ENCODE results near the gene TFG.
"Not testable (repeated sequence)": the region's sequence is repeated elsewhere in the genome, so short reads cannot be mapped to it uniquely, and the experiment has no call there.

The TFG gene

GRCh38 chr3:100708989-100709841 lies at the start of gene TFG:
Gene TFG (plus strand): TSS chr3:100709494. CDS start chr3:100713686, 4,192 bp downstream.
- DNase-seq = peak; percentile 95

- DNase-seq = not testable (repeated sequence)
Observed at GRCh38 chr3:100661294-100661693, 48.0 kb upstream of the TFG start.

GRCh38 chr3:100662113-100662823 lies 47.0 kb upstream of the TFG start:
- DNase-seq = no peak

DNA sequence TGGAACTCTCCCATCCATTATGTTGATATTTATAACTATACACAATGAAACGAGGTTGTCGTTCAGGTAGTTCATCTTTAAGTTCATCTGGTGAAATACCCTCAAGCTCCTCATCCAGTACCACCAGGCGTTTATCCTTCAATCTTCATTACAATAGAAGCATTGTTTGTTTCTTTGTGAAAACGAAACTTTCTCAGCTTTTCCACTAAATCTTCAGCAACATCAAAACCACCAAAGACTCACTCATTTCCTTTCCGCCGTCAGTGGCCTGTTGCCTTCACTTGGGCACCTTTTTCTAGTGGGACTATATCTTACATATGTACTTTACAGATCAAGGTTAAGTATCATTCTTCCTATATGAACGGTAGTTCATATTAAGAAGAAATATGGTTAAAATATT lies 44.1 kb upstream of the TFG start:
- peak; percentile 10 for DNase-seq

DNA sequence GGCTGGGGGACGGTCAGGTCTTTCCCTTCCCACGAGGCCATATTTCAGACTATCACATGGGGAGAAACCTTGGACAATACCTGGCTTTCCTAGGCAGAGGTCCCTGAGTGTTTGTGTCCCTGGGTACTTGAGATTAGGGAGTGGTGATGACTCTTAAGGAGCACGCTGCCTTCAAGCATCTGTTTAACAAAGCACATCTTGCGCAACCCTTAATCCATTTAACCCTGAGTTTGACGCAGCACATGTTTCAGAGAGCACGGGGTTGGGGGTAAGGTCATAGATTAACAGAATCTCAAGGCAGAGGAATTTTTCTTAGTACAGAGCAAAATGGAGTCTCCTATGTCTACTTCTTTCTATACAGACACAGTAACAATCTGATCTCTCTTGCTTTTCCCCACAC lies 42.6 kb upstream of the TFG start:
- not testable (repeated sequence) for DNase-seq

DNA sequence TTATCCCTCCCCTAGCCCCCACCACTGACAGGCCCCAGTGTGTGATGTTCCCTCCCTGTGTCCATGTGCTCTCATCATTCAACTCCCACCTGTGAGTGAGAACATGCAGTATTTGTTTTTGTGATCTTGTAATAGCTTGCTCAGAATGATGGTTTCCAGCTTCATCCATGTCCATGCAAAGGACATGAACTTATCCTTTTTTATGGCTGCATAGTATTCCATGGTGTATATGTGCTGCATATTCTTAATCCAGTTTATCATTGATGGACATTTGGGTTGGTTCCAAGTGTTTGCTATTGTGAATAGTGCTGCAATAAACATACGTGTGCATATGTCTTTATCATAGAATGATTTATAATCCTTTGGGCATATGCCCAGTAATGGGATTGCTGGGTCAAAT lies 42.0 kb upstream of the TFG start:
- not testable (repeated sequence) for DNase-seq

DNA sequence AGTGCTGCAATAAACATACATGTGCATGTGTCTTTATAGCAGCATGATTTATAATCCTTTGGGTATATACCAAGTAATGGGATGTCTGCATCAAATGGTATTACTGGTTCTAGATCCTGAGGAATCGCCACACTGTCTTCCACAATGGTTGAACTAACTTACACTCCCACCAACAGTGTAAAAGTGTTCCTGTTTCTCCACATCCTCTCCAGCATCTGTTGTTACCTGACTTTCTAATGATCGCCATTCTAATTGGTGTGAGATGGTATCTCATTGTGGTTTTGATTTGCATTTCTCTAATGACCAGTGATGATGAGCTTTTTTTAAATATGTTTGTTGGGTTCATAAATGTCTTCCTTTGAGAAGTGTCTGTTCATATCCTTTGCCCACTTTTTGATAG lies 38.3 kb upstream of the TFG start:
- not testable (repeated sequence) for DNase-seq

GRCh38 chr3:100681496-100681895 lies 27.8 kb upstream of the TFG start:
- DNase-seq = no peak

GRCh38 chr3:100682056-100682853 lies 27.0 kb upstream of the TFG start:
- DNase-seq = no peak

GRCh38 chr3:100682854-100683760 lies 26.2 kb upstream of the TFG start:
- no peak for DNase-seq

GRCh38 chr3:100693225-100693624 lies 16.1 kb upstream of the TFG start:
- no peak for DNase-seq

DNA sequence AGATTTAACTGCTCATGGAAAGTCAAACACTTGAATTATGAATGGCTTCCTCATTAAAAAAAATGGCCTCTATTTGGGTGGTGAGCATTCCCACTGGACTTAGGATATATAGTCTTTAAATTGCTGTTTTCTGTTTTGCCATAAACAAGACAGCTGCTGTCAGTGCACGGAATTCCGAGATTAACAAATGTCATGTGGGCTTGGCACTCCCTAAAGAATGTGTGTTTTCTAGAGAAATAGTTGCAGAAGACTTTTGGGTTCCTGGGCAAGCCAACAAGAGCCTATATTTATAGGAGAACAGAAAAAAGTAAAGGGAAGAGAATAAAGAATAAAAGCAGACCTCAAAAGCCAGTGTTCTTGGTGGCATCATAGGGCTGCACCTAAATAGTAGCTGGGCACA lies 13.6 kb upstream of the TFG start:
- DNase-seq = no peak

DNA sequence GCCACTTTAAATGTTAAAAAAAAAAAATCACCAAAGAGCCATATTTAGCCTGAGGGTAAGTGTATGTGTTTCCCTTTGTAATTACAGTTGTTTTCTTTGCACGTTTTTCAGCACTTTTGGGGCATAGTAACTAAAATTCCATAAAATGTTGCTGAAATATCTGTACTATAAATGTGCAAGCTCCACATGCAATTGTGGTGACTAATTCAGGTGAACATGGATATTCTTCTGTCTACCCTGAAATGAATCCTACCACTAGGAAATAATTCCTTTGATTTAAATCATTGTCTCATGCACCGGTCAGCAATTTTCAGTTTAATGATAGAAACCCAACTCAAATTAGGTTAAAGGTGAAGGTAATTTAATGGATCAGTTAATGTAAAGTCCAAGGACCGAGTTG lies 13.1 kb upstream of the TFG start:
- DNase-seq = no peak

GRCh38 chr3:100697172-100697571 lies 12.1 kb upstream of the TFG start:
- no peak for DNase-seq

- DNase-seq = no peak
Observed at GRCh38 chr3:100697723-100698285, 11.5 kb upstream of the TFG start.

GRCh38 chr3:100698736-100699135 lies 10.6 kb upstream of the TFG start:
- DNase-seq = no peak

GRCh38 chr3:100700708-100701107 lies 8.6 kb upstream of the TFG start:
- no peak for DNase-seq

DNA sequence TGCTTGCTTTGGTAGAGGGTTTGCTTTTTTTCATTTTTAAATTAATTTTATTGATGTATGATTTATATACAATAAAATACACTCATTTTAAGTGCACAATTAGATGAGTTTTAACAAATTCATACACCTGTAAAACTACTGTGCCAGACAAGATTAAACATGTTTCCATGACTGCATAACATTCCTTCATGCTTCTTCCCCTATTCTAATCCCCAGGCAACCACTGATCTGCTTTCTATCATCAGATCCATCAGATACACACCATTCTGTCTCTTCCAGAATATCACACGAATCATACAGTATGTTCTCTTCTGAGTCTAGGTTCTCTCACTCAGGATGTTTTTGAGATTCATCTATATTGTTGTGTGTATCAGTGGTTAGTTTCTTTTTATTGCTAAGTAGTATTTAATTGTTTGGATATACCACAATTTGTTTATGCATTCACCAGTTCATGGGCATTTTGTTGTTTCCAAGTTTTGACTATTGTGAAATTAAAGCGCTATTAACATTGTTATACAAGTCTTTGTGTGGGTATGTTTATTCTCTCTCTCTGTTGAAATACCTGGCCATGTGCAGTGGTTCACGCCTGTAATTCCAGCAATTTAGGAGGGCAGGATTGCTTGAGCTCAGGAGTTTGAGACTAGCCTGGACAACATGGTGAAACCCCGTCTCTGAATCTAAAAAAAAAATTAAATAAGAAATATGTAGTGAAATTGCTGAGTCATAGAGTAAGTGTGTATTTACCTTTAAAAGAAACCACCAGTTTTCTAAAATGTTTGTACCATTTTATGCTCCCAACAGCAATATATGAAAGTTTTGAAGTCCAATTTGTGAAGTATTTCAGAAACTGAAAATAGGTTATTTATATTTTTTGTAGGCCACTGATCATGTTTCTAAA lies 7.0 kb upstream of the TFG start:
- DNase-seq = no peak

DNA sequence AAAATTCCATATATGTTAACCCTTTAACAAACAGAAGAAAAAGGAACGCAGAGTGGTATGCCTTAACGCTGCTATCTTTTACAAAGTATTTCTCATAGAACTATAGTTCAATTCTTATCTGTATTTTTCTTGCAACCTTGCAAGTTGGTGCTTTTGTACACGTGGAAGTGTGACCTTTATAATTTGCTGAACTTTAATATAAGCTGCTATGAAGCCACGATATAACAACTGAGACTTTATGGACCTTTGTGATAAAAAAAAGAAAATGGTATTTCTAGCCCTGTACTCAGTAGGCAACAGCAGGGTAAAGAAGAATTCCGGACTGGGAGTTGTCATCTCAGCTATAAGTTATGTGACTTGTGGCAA lies 6.3 kb upstream of the TFG start:
- no peak for DNase-seq

DNA sequence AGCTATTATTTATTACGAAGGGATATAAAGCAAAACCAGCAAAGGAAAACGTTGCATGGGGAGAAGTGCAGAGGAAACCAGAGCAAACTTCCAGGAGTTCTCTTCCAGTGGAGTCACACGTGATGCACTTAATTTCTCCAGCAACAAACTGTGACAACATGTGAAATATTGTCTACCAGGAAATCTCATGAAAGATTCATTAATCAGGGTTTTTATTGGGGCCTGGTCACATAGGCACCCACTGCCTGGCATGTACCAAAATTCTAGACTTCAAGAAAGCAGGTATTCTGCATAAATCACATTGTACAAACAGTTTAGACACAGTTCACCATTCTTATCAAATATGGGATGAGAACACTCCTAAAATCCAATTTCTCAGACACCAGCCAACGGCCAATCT lies 5.4 kb upstream of the TFG start:
- no peak for DNase-seq

DNA sequence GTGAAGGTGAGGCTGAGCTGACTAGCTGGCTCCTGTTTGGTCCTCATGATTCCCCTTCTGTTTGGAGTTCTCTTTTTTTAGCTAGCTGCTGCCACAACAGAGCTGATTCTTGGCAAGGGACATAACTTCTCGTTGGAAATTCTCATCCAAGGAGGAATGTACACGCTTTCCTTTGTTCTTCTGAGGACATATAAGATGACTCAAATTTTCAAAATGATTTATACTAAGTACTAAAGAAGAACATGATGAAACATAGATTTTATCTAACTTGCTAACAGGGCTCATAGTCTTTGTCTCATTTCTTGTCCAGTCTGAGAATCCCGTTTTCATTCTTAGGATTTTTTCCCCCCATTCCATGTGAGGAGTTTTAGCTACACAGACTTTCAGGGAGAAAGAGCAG lies 2.9 kb upstream of the TFG start:
- DNase-seq = no peak
